CD14-positive monocyte (primary cell): Measurements from ENCODE around the gene PPM1F. TPM values are rescaled to one million over a fixed set of nuclear protein-coding genes. Genes with fewer than 3 reads are reported as not detected.
A peak's percentile ranks its signal among the peaks of the same experiment; 100 is the strongest.
"Not testable (repeated sequence)": the region's sequence is repeated elsewhere in the genome, so short reads cannot be mapped to it uniquely, and the experiment has no call there.

Experiments
- DNase-seq, 3 donors: peaks; one replicate each; pipeline ENCODE4 v3.0.0-alpha.2; 2011 to 2022
- H2AFZ ChIP-seq: 2 replicates; pipeline ENCODE4 v1.6.0; 2012; ENCODE audit warnings: mild to moderate bottlenecking, low read depth, low read length, inconsistent platforms; ENCODE audit not compliant: insufficient read depth, poor library complexity, severe bottlenecking
- H3K27ac ChIP-seq, 2 donors: 1 replicate in 1 of 2; 2 replicates in 1 of 2; pipeline ENCODE4 v1.5.1; 2012 to 2013; ENCODE audit warnings: low read length in 2 of 2, control low read depth in 1 of 2, inconsistent platforms in 1 of 2, low read depth in 1 of 2, mild to moderate bottlenecking in 1 of 2
- H3K27me3 ChIP-seq, 2 donors: one replicate each; pipeline versions ENCODE4 v1.6.0 to v1.6.1; 2011 to 2013; ENCODE audit warnings: low read length in 2 of 2; ENCODE audit not compliant: control insufficient read depth in 2 of 2, insufficient read depth in 2 of 2
- H3K36me3 ChIP-seq, 2 donors: replicated peaks in 1 of 2; 1 replicate in 1 of 2; 2 replicates in 1 of 2; pipeline versions ENCODE4 v1.5.1 to v1.6.1; 2012 to 2013; ENCODE audit warnings: low read length in 2 of 2, control low read depth in 1 of 2, inconsistent platforms in 1 of 2, mild to moderate bottlenecking in 1 of 2; ENCODE audit not compliant: insufficient read depth in 2 of 2, control insufficient read depth in 1 of 2
- H3K4me1 ChIP-seq, 2 donors: 1 replicate in 1 of 2; 2 replicates in 1 of 2; pipeline versions ENCODE4 v1.5.1 to v1.6.1; 2012 to 2013; ENCODE audit warnings: low read length in 2 of 2, control low read depth in 1 of 2, inconsistent platforms in 1 of 2, mild to moderate bottlenecking in 1 of 2, moderate library complexity in 1 of 2; ENCODE audit not compliant: insufficient read depth in 2 of 2, control insufficient read depth in 1 of 2
- H3K4me2 ChIP-seq: replicated peaks from 2 replicates; pipeline ENCODE3; 2012; ENCODE audit warnings: low read length, moderate library complexity, mild to moderate bottlenecking; ENCODE audit not compliant: poor library complexity, severe bottlenecking; ENCODE audit errors: extremely low read depth
- H3K4me3 ChIP-seq, 3 experiments: fragments of 200-600 bp in 1 of 3; sonication (generic) in 1 of 3; replicated peaks in 1 of 3; 1 replicate in 2 of 3; 2 replicates in 1 of 3; pipeline ENCODE4 v1.5.1; 2011 to 2013; ENCODE audit warnings: low read length in 3 of 3, mild to moderate bottlenecking in 3 of 3, control low read depth in 2 of 3, low read depth in 2 of 3, inconsistent platforms in 1 of 3, moderate library complexity in 1 of 3
- H3K79me2 ChIP-seq: 2 replicates; pipeline ENCODE4 v1.6.0; 2012; ENCODE audit warnings: mild to moderate bottlenecking, control low read depth, inconsistent platforms, low read length, moderate library complexity; ENCODE audit not compliant: insufficient read depth
- H3K9ac ChIP-seq: 2 replicates; pipeline ENCODE4 v1.6.0; 2017; ENCODE audit warnings: low read length, mild to moderate bottlenecking; ENCODE audit not compliant: insufficient read depth, poor library complexity, severe bottlenecking
- H3K9me3 ChIP-seq, 2 donors: replicated peaks in 1 of 2; 1 replicate in 1 of 2; 2 replicates in 1 of 2; pipeline versions ENCODE4 v1.5.1 to v1.6.1; 2012 to 2013; ENCODE audit warnings: low read length in 2 of 2, control low read depth in 1 of 2; ENCODE audit not compliant: control insufficient read depth in 1 of 2, insufficient read depth in 1 of 2
- H4K20me1 ChIP-seq: 2 replicates; pipeline ENCODE4 v1.6.0; 2012; ENCODE audit warnings: mild to moderate bottlenecking, low read length, control low read depth, moderate library complexity; ENCODE audit not compliant: insufficient read depth
- H3K27ac Mint-ChIP-seq, 7 donors: one replicate each; pipeline ENCODE4 v1.8.0; 2020; ENCODE audit warnings: mild to moderate bottlenecking in 7 of 7, mixed read lengths in 7 of 7, moderate library complexity in 6 of 7, inconsistent platforms in 2 of 7
- H3K27me3 Mint-ChIP-seq, 3 donors: one replicate each; pipeline ENCODE4 v1.8.0; 2021 to 2022; ENCODE audit warnings: low read depth in 3 of 3, mild to moderate bottlenecking in 3 of 3, mixed read lengths in 3 of 3, moderate library complexity in 3 of 3, inconsistent platforms in 1 of 3
- H3K36me3 Mint-ChIP-seq, 2 donors: one replicate each; pipeline ENCODE4 v1.8.0; 2020; ENCODE audit warnings: mixed read lengths in 2 of 2, inconsistent platforms in 1 of 2, mild to moderate bottlenecking in 1 of 2
- H3K4me1 Mint-ChIP-seq: one replicate; pipeline ENCODE4 v1.8.0; 2020; ENCODE audit warnings: mild to moderate bottlenecking, mixed read lengths
- H3K4me3 Mint-ChIP-seq, 2 donors: one replicate each; pipeline ENCODE4 v1.8.0; 2020; ENCODE audit warnings: mild to moderate bottlenecking in 2 of 2, mixed read lengths in 2 of 2, moderate library complexity in 1 of 2
- H3K9me3 Mint-ChIP-seq, 7 donors: one replicate each; pipeline ENCODE4 v1.8.0; 2020 to 2022; ENCODE audit warnings: mixed read lengths in 7 of 7, mild to moderate bottlenecking in 6 of 7, moderate library complexity in 6 of 7, inconsistent platforms in 2 of 7
- WGBS: methylation state at CpG from one replicate; pipeline ENCODE4 v1.1.5; 2013; ENCODE audit warnings: missing lambda C conversion rate; ENCODE audit not compliant: insufficient coverage; 5-methylcytosine and 5-hydroxymethylcytosine counted together
- intact Hi-C, 2 donors: fragments of 100-400 bp; cut with micrococcal nuclease; formaldehyde crosslinking; loops; one replicate each; pipeline versions ENCODE4 v1.15.0 to v1.15.1; 2023
- polyA plus RNA-seq, 3 donors: library from polyadenylated mRNA; depleted of rRNA in 1 of 3; unstranded in 2 of 3; stranded (reverse) in 1 of 3; fragments of 300-500 nt in 2 of 3; fragments of >200 nt in 1 of 3; fragmentation: Illumina TruSeq in 2 of 3; gene quantifications; 1 replicate in 2 of 3; 2 replicates in 1 of 3; pipeline ENCODE4 v1.2.3, GENCODE V29; 2012 to 2021
- TF ChIP-seq, protein P1 (sequence below): fragments of 200-600 bp; IDR thresholded peaks from one replicate; pipeline ENCODE4 v1.8.0; 2022; ENCODE audit warnings: antibody characterized with exemption, mild to moderate bottlenecking

PPM1F gene
- polyA plus RNA-seq, 3 donors: 28.8 to 95.0 (median 37.2) TPM

DNA sequence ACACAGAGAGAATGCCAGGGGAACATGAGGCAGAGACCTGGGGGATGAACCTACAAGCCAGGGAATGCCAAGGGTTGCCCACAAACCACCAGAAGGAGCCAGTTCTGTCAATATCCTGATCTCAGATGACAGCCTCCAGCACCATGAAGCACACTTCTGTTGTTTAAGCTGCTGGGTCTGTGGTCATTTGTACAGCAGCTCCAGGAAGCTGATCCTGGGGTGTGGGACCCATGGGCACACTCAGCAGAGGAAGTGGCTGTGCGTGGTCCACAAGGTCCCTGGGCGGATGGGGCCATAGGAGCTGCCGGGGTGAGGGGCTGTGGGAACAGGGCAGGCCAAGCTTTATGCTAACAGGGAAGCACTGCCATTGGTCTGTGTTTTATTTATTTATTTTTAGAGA lies 12.1 kb downstream of the PPM1F start:
- Histone ChIP-seq H3K27me3 (no peaks in the 10 kb centered on the region), H2AFZ (no peak overlapping the region), H3K79me2 (peaks cover 60% of the 10 kb centered on the region), H3K27ac (peak overlapping the region; percentile 96 to 99), H3K9me3 (no peaks in the 10 kb centered on the region), H4K20me1 (peaks cover 2% of the 10 kb centered on the region), H3K9ac (peak overlapping the region; percentile 86), H3K36me3 (peaks cover 27 to 42% of the 10 kb centered on the region in 2 donors), H3K4me3 (peak overlapping the region in 1 of 3 experiments; percentile 72), H3K4me2 (peak overlapping the region; percentile 32), H3K4me1 (peaks cover 90 to 94% of the 10 kb centered on the region in 2 donors)
- H3K27ac Mint-ChIP-seq: peak overlapping the region; percentile 99 to 100 (median 100)
- peaks cover 0 to 2% (median 0%) of the 10 kb centered on the region in 7 donors for H3K9me3 Mint-ChIP-seq
- peaks cover 0 to 2% (median 0%) of the 10 kb centered on the region in 3 donors for H3K27me3 Mint-ChIP-seq
- H3K4me1 Mint-ChIP-seq: peaks cover 94% of the 10 kb centered on the region
- intact Hi-C loops: loop anchor here in 1 of 2 donors (5.0 kb wide), 1 partner anchor 83 kb away; no protein-coding TSS in a partner anchor
- H3K36me3 Mint-ChIP-seq: peaks cover 44 to 69% of the 10 kb centered on the region in 2 donors
- DNase-seq: peak; percentile 63 to 79 (median 70)
- 0% methylated on average over 3 of the region's 3 CpGs for WGBS
- H3K4me3 Mint-ChIP-seq: peak overlapping the region; percentile 78 to 90
- TF ChIP-seq, protein P1, sequence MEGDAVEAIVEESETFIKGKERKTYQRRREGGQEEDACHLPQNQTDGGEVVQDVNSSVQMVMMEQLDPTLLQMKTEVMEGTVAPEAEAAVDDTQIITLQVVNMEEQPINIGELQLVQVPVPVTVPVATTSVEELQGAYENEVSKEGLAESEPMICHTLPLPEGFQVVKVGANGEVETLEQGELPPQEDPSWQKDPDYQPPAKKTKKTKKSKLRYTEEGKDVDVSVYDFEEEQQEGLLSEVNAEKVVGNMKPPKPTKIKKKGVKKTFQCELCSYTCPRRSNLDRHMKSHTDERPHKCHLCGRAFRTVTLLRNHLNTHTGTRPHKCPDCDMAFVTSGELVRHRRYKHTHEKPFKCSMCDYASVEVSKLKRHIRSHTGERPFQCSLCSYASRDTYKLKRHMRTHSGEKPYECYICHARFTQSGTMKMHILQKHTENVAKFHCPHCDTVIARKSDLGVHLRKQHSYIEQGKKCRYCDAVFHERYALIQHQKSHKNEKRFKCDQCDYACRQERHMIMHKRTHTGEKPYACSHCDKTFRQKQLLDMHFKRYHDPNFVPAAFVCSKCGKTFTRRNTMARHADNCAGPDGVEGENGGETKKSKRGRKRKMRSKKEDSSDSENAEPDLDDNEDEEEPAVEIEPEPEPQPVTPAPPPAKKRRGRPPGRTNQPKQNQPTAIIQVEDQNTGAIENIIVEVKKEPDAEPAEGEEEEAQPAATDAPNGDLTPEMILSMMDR: no peak

DNA sequence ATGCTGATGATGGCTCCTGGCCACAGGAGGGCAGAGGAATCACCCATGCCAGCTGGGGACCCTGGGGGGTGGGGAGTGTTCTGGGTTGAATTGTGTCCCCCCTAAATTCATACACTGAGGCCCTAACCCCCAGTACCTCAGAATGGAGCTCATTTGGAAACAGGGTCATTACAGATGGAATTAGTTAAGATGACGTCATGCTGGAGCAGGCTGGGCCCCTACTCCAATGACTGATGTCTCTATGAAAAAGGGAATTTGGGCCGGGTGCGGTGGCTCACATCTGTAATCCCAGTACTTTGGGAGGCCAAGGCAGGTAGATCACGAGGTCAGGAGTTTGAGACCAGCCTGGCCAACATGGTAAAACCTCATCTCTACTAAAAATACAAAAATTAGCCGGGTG lies 12.7 kb downstream of the PPM1F start:
- not testable (repeated sequence) for H2AFZ ChIP-seq, H3K9me3 ChIP-seq, H3K27me3 Mint-ChIP-seq, H3K9me3 Mint-ChIP-seq, H4K20me1 ChIP-seq, H3K27me3 ChIP-seq
- intact Hi-C loops: loop anchor here (2.0 to 10.0 kb wide), 6 partner anchors 13 to 285 kb away; partner anchors contain the start of gene PPM1F (in 1 of the 2)
- Histone ChIP-seq H3K4me3 (peak overlapping the region in 1 of 3 experiments; percentile 72), H3K4me2 (peak overlapping the region; percentile 81), H3K36me3 (peaks cover 24 to 42% of the 10 kb centered on the region in 2 donors), H3K4me1 (peaks cover 95 to 99% of the 10 kb centered on the region in 2 donors), H3K79me2 (peaks cover 60% of the 10 kb centered on the region), H3K9ac (peak overlapping the region; percentile 86), H3K27ac (peak overlapping the region; percentile 96 to 99)
- Mint-ChIP-seq H3K36me3 (peaks cover 41 to 68% of the 10 kb centered on the region in 2 donors), H3K27ac (peak overlapping the region; percentile 99 to 100 (median 100)), H3K4me1 (peaks cover 96% of the 10 kb centered on the region), H3K4me3 (peak overlapping the region; percentile 78 to 90)
- WGBS: 44% methylated on average over 1 of the region's 5 CpGs
- DNase-seq: peak; percentile 37 to 79 (median 65)
